Measurements from ENCODE around the gene NAP1L4.

GRCh38 chr11:3020011-3020410 is 27.9 kb upstream of the NAP1L4 start:
- TF ChIP-seq TAF1 (IDR thresholded peaks at IDR 0.05; ENCODE audit: low read depth, low read length): no peak
- no peak for TF ChIP-seq POLR2AphosphoS5 (IDR thresholded peaks at IDR 0.05; ENCODE audit: low read depth, low read length)
- no peak for TF ChIP-seq POLR2A (IDR thresholded peaks at IDR 0.05; ENCODE audit: low read depth, low read length)
- no peak for TF ChIP-seq SPI1 (IDR thresholded peaks at IDR 0.05; ENCODE audit: low read depth, low read length)
- no peak for TF ChIP-seq PAX5 (IDR thresholded peaks at IDR 0.05; ENCODE audit: insufficient read depth, low read length, severe bottlenecking)
- TF ChIP-seq POU2F2 (IDR thresholded peaks at IDR 0.05; ENCODE audit: low read depth, low read length): no peak
